IPS-18c (cell line): ENCODE measurements around the gene ZNF90.
"Not testable (repeated sequence)": the region's sequence is repeated elsewhere in the genome, so short reads cannot be mapped to it uniquely, and the experiment has no call there.

Source experiments
- H3K4me3 ChIP-seq: 2 replicates; pipeline ENCODE4 v1.7.0; 2013; ENCODE audit warnings: low read depth, mild to moderate bottlenecking, low read length, moderate library complexity; ENCODE audit not compliant: insufficient read depth
- H3K9me3 ChIP-seq: one replicate; pipeline ENCODE4 v1.6.1; 2013; ENCODE audit warnings: mild to moderate bottlenecking, low read length, moderate library complexity; ENCODE audit not compliant: control insufficient read depth, insufficient read depth

Gene ZNF90

GRCh38 chr19:20080656-20081055 is 2.9 kb downstream of the ZNF90 start:
- Histone ChIP-seq H3K9me3 (peaks cover 2% of the 10 kb centered on the region), H3K4me3 (peak overlapping the region; percentile 34)

- H3K9me3 ChIP-seq: not testable (repeated sequence)
These were observed 4.5 kb downstream of the ZNF90 start for GRCh38 chr19:20082232-20082833.

GRCh38 chr19:20082876-20083275 is 5.1 kb downstream of the ZNF90 start:
- H3K4me3 ChIP-seq, H3K9me3 ChIP-seq: not testable (repeated sequence)

More at GRCh38 chr19:20082232-20082833, 4.5 kb downstream of the ZNF90 start:
- H3K4me3 ChIP-seq: not testable (repeated sequence)

- no peak overlapping the region for H3K4me3 ChIP-seq
- peaks cover 14% of the 10 kb centered on the region for H3K9me3 ChIP-seq
These were observed 24.3 kb downstream of the ZNF90 start for GRCh38 chr19:20102097-20102496.

- H3K4me3 ChIP-seq: no peak overlapping the region
- peaks cover 17% of the 10 kb centered on the region for H3K9me3 ChIP-seq
These were observed 25.4 kb downstream of the ZNF90 start for GRCh38 chr19:20103091-20103740.

- Histone ChIP-seq H3K4me3 (no peak overlapping the region), H3K9me3 (peaks cover 20% of the 10 kb centered on the region)
These were observed 29.5 kb downstream of the ZNF90 start for GRCh38 chr19:20107301-20107700.

GRCh38 chr19:20118064-20118839 is 40.5 kb downstream of the ZNF90 start:
- H3K9me3 ChIP-seq: peaks cover 20% of the 10 kb centered on the region
- not testable (repeated sequence) for H3K4me3 ChIP-seq

GRCh38 chr19:20124879-20125278 is 47.1 kb downstream of the ZNF90 start:
- H3K9me3 ChIP-seq: peaks cover 3% of the 10 kb centered on the region

GRCh38 chr19:20132933-20133332 is 55.1 kb downstream of the ZNF90 start:
- not testable (repeated sequence) for H3K9me3 ChIP-seq, H3K4me3 ChIP-seq

More at GRCh38 chr19:20124879-20125278, 47.1 kb downstream of the ZNF90 start:
- no peak overlapping the region for H3K4me3 ChIP-seq

- H3K9me3 ChIP-seq, H3K4me3 ChIP-seq: not testable (repeated sequence)
These were observed 59.9 kb downstream of the ZNF90 start for GRCh38 chr19:20137714-20138113.

GRCh38 chr19:20151617-20152145 is 73.9 kb downstream of the ZNF90 start:
- Histone ChIP-seq H3K9me3 (peaks cover 2% of the 10 kb centered on the region), H3K4me3 (no peak overlapping the region)

GRCh38 chr19:20152506-20152905 is 74.7 kb downstream of the ZNF90 start:
- H3K4me3 ChIP-seq, H3K9me3 ChIP-seq: not testable (repeated sequence)

- H3K9me3 ChIP-seq: peaks cover 2% of the 10 kb centered on the region
- H3K4me3 ChIP-seq: no peak overlapping the region
These were observed 75.5 kb downstream of the ZNF90 start for GRCh38 chr19:20153281-20153680.

- peaks cover 2% of the 10 kb centered on the region for H3K9me3 ChIP-seq
- no peak overlapping the region for H3K4me3 ChIP-seq
These were observed 76.8 kb downstream of the ZNF90 start for GRCh38 chr19:20154636-20155035.

- H3K4me3 ChIP-seq: no peak overlapping the region
- H3K9me3 ChIP-seq: peaks cover 5% of the 10 kb centered on the region
These were observed 85.0 kb downstream of the ZNF90 start for GRCh38 chr19:20162821-20163220.

GRCh38 chr19:20164456-20164855 is 86.7 kb downstream of the ZNF90 start:
- Histone ChIP-seq H3K4me3 (no peak overlapping the region), H3K9me3 (peaks cover 5% of the 10 kb centered on the region)

GRCh38 chr19:20165971-20166592 is 88.3 kb downstream of the ZNF90 start:
- peaks cover 5% of the 10 kb centered on the region for H3K9me3 ChIP-seq
- no peak overlapping the region; the same call in 1 of the 2 replicates for H3K4me3 ChIP-seq
